ENCODE results near the gene GLYATL2.

GLYATL2 gene

GRCh38 chr11:58844361-58845005 lies at the start of gene GLYATL2:
GLYATL2 (minus strand) TSS chr11:58844704; CDS start chr11:58839612, 5,092 bp downstream.
- intact Hi-C loops (cut with DNase I), result no loop called here
- no peak for DNase-seq

- intact Hi-C loops (cut with DNase I), result no loop called here
- no peak for DNase-seq
Measured at GRCh38 chr11:58893899-58894298, 49.4 kb upstream of the GLYATL2 start.

- DNase-seq, result no peak
- intact Hi-C loops (cut with DNase I), result no loop called here
Measured at GRCh38 chr11:58888579-58888978, 44.1 kb upstream of the GLYATL2 start.

GRCh38 chr11:58887452-58887851 lies 42.9 kb upstream of the GLYATL2 start:
- intact Hi-C loops (cut with DNase I), result no loop called here

GRCh38 chr11:58880625-58881024 lies 36.1 kb upstream of the GLYATL2 start:
- intact Hi-C loops (cut with DNase I), result no loop called here

More at GRCh38 chr11:58887452-58887851, 42.9 kb upstream of the GLYATL2 start:
- no peak for DNase-seq

GRCh38 chr11:58880166-58880565 lies 35.7 kb upstream of the GLYATL2 start:
- DNase-seq, result no peak
- intact Hi-C loops (cut with DNase I), result no loop called here

More at GRCh38 chr11:58880625-58881024, 36.1 kb upstream of the GLYATL2 start:
- no peak for DNase-seq

GRCh38 chr11:58867556-58867955 lies 23.1 kb upstream of the GLYATL2 start:
- DNase-seq, result no peak
- intact Hi-C loops (cut with DNase I), result no loop called here

GRCh38 chr11:58866788-58867187 lies 22.3 kb upstream of the GLYATL2 start:
- no peak for DNase-seq
- intact Hi-C loops (cut with DNase I), result no loop called here

GRCh38 chr11:58864335-58864734 lies 19.8 kb upstream of the GLYATL2 start:
- intact Hi-C loops (cut with DNase I), result no loop called here
- no peak for DNase-seq

- peak in 1 of 10 donors; percentile 63 for DNase-seq
- intact Hi-C loops (cut with DNase I), result no loop called here
Measured at GRCh38 chr11:58863697-58864096, 19.2 kb upstream of the GLYATL2 start.

GRCh38 chr11:58861533-58861932 lies 17.0 kb upstream of the GLYATL2 start:
- DNase-seq, result no peak
- intact Hi-C loops (cut with DNase I), result no loop called here

GRCh38 chr11:58856806-58857205 lies 12.3 kb upstream of the GLYATL2 start:
- DNase-seq, result no peak
- intact Hi-C loops (cut with DNase I), result no loop called here

GRCh38 chr11:58845386-58845785 lies 882 bp upstream of the GLYATL2 start:
- no peak for DNase-seq
- intact Hi-C loops (cut with DNase I), result no loop called here

GRCh38 chr11:58837707-58838388 lies 6.7 kb downstream of the GLYATL2 start:
- DNase-seq, result no peak
- intact Hi-C loops (cut with DNase I), result no loop called here

- no peak for DNase-seq
- intact Hi-C loops (cut with DNase I), result no loop called here
Measured at GRCh38 chr11:58832056-58832645, 12.4 kb downstream of the GLYATL2 start.

GRCh38 chr11:58830673-58831301 lies 13.7 kb downstream of the GLYATL2 start:
- DNase-seq, result peak in 1 of 10 donors; percentile 48
- intact Hi-C loops (cut with DNase I), result no loop called here

GRCh38 chr11:58829786-58830185 lies 14.7 kb downstream of the GLYATL2 start:
- intact Hi-C loops (cut with DNase I), result no loop called here
- no peak for DNase-seq

GRCh38 chr11:58813693-58814092 lies 30.8 kb downstream of the GLYATL2 start:
- intact Hi-C loops (cut with DNase I), result no loop called here
- DNase-seq, result no peak

GRCh38 chr11:58811499-58811898 lies 33.0 kb downstream of the GLYATL2 start:
- no peak for DNase-seq

GRCh38 chr11:58807343-58807742 lies 37.2 kb downstream of the GLYATL2 start:
- DNase-seq, result no peak
- intact Hi-C loops (cut with DNase I), result no loop called here

More at GRCh38 chr11:58811499-58811898, 33.0 kb downstream of the GLYATL2 start:
- intact Hi-C loops (cut with DNase I), result no loop called here

GRCh38 chr11:58805065-58805464 lies 39.4 kb downstream of the GLYATL2 start:
- intact Hi-C loops (cut with DNase I), result no loop called here
- no peak for DNase-seq
